ENCODE data around the gene TIMM50.
A peak's percentile ranks its signal among the peaks of the same experiment; 100 is the strongest.
"Not testable (repeated sequence)": the region's sequence is repeated elsewhere in the genome, so short reads cannot be mapped to it uniquely, and the experiment has no call there.

The TIMM50 gene

DNA sequence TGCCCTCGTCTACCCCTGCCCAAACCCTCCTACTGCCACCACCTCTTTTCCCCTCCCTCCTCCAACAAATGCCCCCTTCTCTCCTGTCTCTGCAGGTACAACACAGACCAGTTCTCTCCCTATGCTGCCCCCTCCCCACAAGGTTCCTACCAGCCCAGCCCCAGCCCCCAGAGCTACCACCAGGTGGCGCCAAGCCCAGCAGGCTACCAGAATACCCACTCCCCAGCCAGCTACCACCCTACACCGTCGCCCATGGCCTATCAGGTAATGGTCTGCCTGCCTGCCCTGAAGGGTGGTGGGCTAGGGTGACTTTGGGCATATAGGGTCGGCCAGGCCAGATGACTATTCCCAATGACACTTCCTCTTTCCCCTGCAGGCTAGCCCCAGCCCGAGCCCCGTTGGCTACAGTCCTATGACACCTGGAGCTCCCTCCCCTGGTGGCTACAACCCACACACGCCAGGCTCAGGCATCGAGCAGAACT is 6.5 kb upstream of the TIMM50 start:
- ChIA-PET POLR2A (ENCODE audit: low non-redundant PET) (interaction anchor here (0.5 kb wide), 1 partner anchor 950 kb away, joined by 3 read pairs; no protein-coding TSS in a partner anchor), CTCF (interaction anchor here (0.5 to 1.7 kb wide), 16 partner anchors 9 to 511 kb away, joined by 3 to 8 read pairs (median 3); partner anchors contain the start of gene SUPT5H)
- DNase-seq (ENCODE audit: low spot score): peak; percentile 38
- no peak overlapping the region for H3K27ac ChIP-seq
- TF ChIP-seq, protein P1, sequence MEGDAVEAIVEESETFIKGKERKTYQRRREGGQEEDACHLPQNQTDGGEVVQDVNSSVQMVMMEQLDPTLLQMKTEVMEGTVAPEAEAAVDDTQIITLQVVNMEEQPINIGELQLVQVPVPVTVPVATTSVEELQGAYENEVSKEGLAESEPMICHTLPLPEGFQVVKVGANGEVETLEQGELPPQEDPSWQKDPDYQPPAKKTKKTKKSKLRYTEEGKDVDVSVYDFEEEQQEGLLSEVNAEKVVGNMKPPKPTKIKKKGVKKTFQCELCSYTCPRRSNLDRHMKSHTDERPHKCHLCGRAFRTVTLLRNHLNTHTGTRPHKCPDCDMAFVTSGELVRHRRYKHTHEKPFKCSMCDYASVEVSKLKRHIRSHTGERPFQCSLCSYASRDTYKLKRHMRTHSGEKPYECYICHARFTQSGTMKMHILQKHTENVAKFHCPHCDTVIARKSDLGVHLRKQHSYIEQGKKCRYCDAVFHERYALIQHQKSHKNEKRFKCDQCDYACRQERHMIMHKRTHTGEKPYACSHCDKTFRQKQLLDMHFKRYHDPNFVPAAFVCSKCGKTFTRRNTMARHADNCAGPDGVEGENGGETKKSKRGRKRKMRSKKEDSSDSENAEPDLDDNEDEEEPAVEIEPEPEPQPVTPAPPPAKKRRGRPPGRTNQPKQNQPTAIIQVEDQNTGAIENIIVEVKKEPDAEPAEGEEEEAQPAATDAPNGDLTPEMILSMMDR (conservative IDR thresholded peaks at IDR 0.05; ENCODE audit: low read depth): peak; percentile 91

DNA sequence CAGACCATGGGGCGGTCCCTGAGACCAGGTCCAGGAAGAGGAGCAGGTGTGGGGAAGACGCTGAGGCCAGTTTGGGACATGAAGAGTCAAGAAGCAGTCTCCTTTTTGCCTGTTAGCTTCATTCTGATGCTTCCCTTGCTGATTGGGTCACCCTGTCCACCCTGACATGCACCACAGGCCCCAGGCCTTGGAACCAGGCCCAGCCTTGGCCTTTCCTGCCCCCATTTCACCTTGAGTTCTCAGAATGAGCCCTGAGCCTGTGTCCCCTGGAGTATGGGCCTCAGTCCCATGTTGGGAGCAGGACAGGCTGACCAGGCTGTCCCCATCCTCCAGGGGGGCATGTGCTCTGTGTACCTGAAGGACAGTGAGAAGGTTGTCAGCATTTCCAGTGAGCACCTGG is 4.9 kb upstream of the TIMM50 start:
- CTCF ChIA-PET: interaction anchor here (0.6 to 0.9 kb wide), 3 partner anchors 14 to 514 kb away, joined by 3 to 6 read pairs (median 4); no protein-coding TSS in a partner anchor
- TF ChIP-seq, protein P1 (conservative IDR thresholded peaks at IDR 0.05; ENCODE audit: low read depth): no peak
- H3K27ac ChIP-seq: peak overlapping the region; percentile 17
- DNase-seq (ENCODE audit: low spot score): no peak
- POLR2A ChIA-PET (ENCODE audit: low non-redundant PET): interaction anchor here (0.6 kb wide), 1 partner anchor 40 kb away, joined by 10 read pairs; the partner anchor contains the start of gene RPS16

DNA sequence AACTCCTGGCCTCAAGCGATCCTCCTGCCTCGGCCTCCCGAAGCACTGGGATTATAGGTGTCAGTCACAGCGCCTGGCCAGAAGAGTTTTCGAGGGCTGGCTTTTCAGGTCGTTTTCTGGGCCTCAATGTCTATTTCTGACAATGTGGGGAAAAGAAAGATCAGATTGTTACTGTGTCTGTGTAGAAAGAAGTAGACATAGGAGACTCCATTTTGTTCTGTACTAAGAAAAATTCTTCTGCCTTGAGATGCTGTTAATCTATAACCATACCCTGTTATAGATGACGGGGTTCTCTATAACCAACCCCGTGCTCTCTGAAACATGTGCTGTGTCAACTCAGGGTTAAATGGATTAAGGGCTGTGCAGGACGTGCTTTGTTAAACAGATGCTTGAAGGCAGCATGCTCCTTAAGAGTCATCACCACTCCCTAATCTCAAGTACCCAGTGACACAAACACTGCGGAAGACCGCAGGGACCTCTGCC is 1.3 kb upstream of the TIMM50 start:
- CTCF ChIA-PET; POLR2A ChIA-PET (ENCODE audit: low non-redundant PET); DNase-seq (ENCODE audit: low spot score): not testable (repeated sequence)
- H3K27ac ChIP-seq: peak overlapping the region; percentile 78

DNA sequence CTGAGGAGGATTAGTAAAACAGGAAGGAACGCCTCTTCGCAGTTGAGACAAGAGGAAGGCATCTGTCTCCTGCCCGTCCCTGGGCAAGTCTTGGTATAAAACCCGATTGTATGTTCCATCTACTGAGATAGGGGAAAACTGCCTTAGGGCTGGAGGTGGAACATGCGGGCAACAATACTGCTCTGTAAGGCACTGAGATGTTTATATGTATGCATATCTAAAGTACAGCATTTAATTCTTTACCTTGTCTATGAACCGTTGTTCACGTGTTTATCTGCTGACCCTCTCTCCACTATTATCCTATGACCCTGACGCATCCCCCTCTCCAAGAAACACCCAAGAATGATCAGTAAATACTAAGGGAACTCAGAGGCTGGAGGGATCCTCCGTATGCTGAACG is 722 bp upstream of the TIMM50 start:
- CTCF ChIA-PET: no interaction called here
- POLR2A ChIA-PET (ENCODE audit: low non-redundant PET): no interaction called here
- H3K27ac ChIP-seq: peak overlapping the region; percentile 78
- no peak for DNase-seq (ENCODE audit: low spot score)
- TF ChIP-seq, protein P1 (conservative IDR thresholded peaks at IDR 0.05; ENCODE audit: low read depth): no peak

DNA sequence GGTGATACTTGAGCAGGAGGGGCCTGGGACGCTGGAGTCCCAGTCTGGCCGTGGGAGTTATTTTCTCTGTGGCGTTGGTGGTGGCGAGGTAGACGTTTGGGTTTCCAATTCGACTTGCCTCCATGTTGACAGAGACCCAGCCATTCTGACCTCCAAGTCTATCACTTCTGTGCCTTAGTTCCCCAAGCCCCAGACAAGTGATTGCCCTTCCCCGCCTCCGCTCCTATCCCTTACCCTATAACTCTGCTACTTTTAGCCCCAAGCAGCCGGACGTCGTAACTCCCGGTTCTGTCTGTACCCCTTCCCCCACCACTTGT is 549 bp downstream of the TIMM50 start:
- CTCF ChIA-PET: interaction anchor here (0.6 kb wide), 1 partner anchor 83 kb away, joined by 4 read pairs; no protein-coding TSS in a partner anchor
- TF ChIP-seq, protein P1 (conservative IDR thresholded peaks at IDR 0.05; ENCODE audit: low read depth): no peak

DNA sequence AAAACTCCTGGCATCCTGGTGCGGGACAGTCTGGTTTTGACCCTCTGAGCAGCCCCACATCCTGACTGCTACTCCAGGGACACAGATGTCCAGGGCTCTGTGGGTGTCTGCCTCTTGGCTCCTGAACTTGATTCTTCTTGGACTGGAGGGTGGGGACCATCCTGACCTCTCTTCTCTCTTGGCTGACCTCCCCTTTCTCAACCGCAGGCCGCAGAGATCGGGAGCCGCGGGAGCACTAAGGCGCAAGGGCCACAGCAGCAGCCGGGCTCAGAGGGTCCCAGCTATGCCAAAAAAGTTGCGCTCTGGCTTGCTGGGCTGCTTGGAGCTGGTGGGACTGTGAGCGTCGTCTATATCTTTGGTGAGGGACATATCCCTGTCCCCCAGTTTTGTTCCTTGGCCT is 1.0 kb downstream of the TIMM50 start:
- no peak for DNase-seq (ENCODE audit: low spot score)
- ChIA-PET POLR2A (ENCODE audit: low non-redundant PET) (no interaction called here), CTCF (no interaction called here)
- peak overlapping the region; percentile 78 for H3K27ac ChIP-seq
- TF ChIP-seq, protein P1 (conservative IDR thresholded peaks at IDR 0.05; ENCODE audit: low read depth): no peak

More for the DNA sequence above, 549 bp downstream of the TIMM50 start:
- POLR2A ChIA-PET (ENCODE audit: low non-redundant PET): interaction anchor here (0.6 kb wide), 1 partner anchor 487 kb away, joined by 8 read pairs; no protein-coding TSS in a partner anchor
- DNase-seq (ENCODE audit: low spot score): no peak
- peak overlapping the region; percentile 78 for H3K27ac ChIP-seq

DNA sequence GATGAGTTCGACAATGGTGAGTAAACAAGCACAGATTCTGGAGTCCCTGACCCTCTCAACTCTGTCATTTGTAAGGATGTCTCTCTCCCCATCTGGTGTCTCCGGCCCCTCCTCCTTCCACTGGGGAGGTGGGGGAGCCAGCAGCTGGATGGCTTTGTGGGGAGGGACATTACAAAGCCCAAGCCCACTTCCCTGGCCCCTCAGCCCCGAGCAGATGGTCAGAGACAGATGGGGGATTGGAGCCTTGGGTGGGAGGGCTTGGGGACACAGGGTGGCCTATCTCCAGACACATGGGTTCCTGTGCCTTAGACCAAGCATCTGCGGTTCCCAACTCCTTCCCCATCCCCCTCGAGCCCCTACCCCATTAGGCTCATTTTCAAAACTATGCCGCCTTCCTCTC is 2.5 kb downstream of the TIMM50 start:
- H3K27ac ChIP-seq: peak overlapping the region; percentile 32; the same call in 1 of the 2 replicates
- TF ChIP-seq, protein P1 (conservative IDR thresholded peaks at IDR 0.05; ENCODE audit: low read depth): no peak
- ChIA-PET CTCF (no interaction called here), POLR2A (ENCODE audit: low non-redundant PET) (no interaction called here)
- no peak for DNase-seq (ENCODE audit: low spot score)

Measured in RWPE1 (cell line).